ENCODE results near the gene C19orf25. TPM values are rescaled to one million over a fixed set of nuclear protein-coding genes. Genes with fewer than 3 reads are reported as not detected.

C19orf25 gene
- total and polyA plus RNA-seq, 2 donors (not counting 1 experiment from before 2014, with no cell fraction given): 34.2 to 68.3 TPM

DNA sequence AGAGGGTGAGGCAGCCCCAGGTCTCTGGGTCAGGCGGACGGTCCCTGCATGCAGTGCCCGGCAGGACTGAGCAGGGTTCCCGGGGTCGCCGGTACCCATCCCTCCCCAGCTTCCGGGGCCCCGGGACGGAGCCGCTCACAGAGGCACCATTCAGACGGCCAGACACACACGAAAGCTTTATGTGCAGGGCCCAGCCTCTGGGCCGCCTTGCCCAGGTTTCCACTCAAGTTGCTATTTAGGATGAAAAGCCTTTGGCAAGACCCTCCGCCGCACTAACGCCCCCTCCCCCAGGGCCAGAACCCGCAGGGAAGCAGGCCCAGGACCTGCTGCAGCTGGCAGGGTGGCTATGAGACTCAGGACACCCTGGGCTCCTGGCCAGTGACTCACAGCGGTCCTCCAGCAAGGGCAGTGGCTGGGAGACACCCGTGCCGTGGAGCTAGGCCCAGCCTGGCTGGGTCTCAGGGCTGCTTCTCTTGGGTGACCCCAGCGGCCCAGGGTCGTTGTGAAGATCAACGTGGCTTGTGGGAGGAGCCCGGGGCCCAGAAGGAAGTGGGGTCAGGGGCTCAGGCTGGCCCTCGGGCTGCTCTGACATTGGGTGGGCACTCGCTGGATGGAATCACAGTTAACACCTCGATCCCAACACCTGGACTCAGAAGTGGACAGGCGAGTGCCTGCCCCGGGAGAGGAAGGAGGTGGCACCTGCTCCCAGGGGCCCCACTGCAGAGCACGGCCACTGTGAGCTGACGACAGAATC is 4.8 kb downstream of the C19orf25 start:
- Histone ChIP-seq H3K9ac (ENCODE audit: low read length) (no peak overlapping the region), H3K4me2 (replicated peaks; ENCODE audit: low read depth, low read length, poor library complexity, severe bottlenecking) (no peak overlapping the region), H3K36me3 (replicated peaks in 1 of 2; ENCODE audit: control extremely low read depth in 1 of 2, control insufficient read depth in 1 of 2, extremely low read depth in 1 of 2, insufficient read depth in 2 of 2, low read length in 1 of 2) (peaks cover 0 to 4% of the 10 kb centered on the region in 2 experiments), H3K4me1 (ENCODE audit: control insufficient read depth in 2 of 2, insufficient read depth in 2 of 2, low read length in 2 of 2) (peaks cover 36 to 43% of the 10 kb centered on the region in 2 donors), H4K20me1 (ENCODE audit: control insufficient read depth, insufficient read depth, low read length, poor library complexity, severe bottlenecking) (peaks cover 74% of the 10 kb centered on the region), H3K9me3 (ENCODE audit: control extremely low read depth in 1 of 3, control insufficient read depth in 2 of 3, insufficient read depth in 1 of 3, low read length in 2 of 3) (no peaks in the 10 kb centered on the region), H3K79me2 (ENCODE audit: control insufficient read depth, insufficient read depth, low read length) (peaks cover 30% of the 10 kb centered on the region), H2AFZ (ENCODE audit: insufficient read depth, low read depth, low read length, poor library complexity, severe bottlenecking) (no peak overlapping the region), H3K4me3 (ENCODE audit: control extremely low read depth in 1 of 5, extremely low read depth in 1 of 5, insufficient read depth in 1 of 5, low read depth in 2 of 5, low read length in 4 of 5) (no peak overlapping the region), H3K27me3 (replicated peaks in 1 of 4; ENCODE audit: control extremely low read depth in 1 of 4, control insufficient read depth in 3 of 4, insufficient read depth in 4 of 4, low read length in 3 of 4) (peaks cover 0 to 32% (median 11%) of the 10 kb centered on the region in 4 experiments), H3K27ac (ENCODE audit: low read length in 2 of 2) (no peak overlapping the region)
- ChIA-PET POLR2A (no interaction called here), CTCF (no interaction called here)
- H3K27ac Mint-ChIP-seq: no peak overlapping the region
- H3K27me3 Mint-ChIP-seq: peaks cover 3% of the 10 kb centered on the region
- DNase-seq (no peak), ATAC-seq (ENCODE audit: low read depth) (no peak)
- intact Hi-C loops (cut with micrococcal nuclease): no loop called here
- peaks cover 30% of the 10 kb centered on the region for H3K4me1 Mint-ChIP-seq
- no peak for TF ChIP-seq EZH2 (IDR thresholded peaks at IDR 0.05; ENCODE audit: borderline replicate concordance, insufficient read depth, low read depth, low read length, poor library complexity, severe bottlenecking)
- TF ChIP-seq CTCF (IDR thresholded peaks at IDR 0.05): no peak
- 93% methylated on average over 30 of the region's 31 CpGs for WGBS (ENCODE audit: insufficient coverage)
- H3K9me3 Mint-ChIP-seq (ENCODE audit: insufficient read depth): no peaks in the 10 kb centered on the region
- no peak overlapping the region for H3K4me3 Mint-ChIP-seq

Data from B cell (primary cell).